Measurements from ENCODE around the gene SAMD10. TPM values are rescaled to one million over a fixed set of nuclear protein-coding genes. Genes with fewer than 3 reads are reported as not detected.
A peak's percentile ranks its signal among the peaks of the same experiment; 100 is the strongest.

Gene SAMD10
- total RNA-seq, 1 donor from 2014 or later: 3.8 TPM

GRCh38 chr20:63958471-63958870 is 21.0 kb downstream of the SAMD10 start:
- H3K27ac Mint-ChIP-seq (ENCODE audit: unreplicated experiment): no peak overlapping the region
- no peaks in the 10 kb centered on the region for H3K27me3 Mint-ChIP-seq (ENCODE audit: low read depth)
- no peak for TF ChIP-seq CTCF (IDR thresholded peaks at IDR 0.05)
- peaks cover 33% of the 10 kb centered on the region for H3K4me1 Mint-ChIP-seq (ENCODE audit: low read depth)
- H3K36me3 Mint-ChIP-seq (ENCODE audit: low read depth): peaks cover 4% of the 10 kb centered on the region
- H3K9me3 Mint-ChIP-seq (ENCODE audit: low read depth): no peaks in the 10 kb centered on the region
- DNase-seq (ENCODE audit: low spot score): no peak
- H3K4me3 Mint-ChIP-seq (ENCODE audit: unreplicated experiment): no peak overlapping the region

- no peak for TF ChIP-seq CTCF (IDR thresholded peaks at IDR 0.05)
- no peaks in the 10 kb centered on the region for H3K9me3 Mint-ChIP-seq (ENCODE audit: low read depth)
- peaks cover 4% of the 10 kb centered on the region for H3K36me3 Mint-ChIP-seq (ENCODE audit: low read depth)
- no peak for DNase-seq (ENCODE audit: low spot score)
- peak overlapping the region; percentile 93 for H3K27ac Mint-ChIP-seq (ENCODE audit: unreplicated experiment)
- peaks cover 37% of the 10 kb centered on the region for H3K4me1 Mint-ChIP-seq (ENCODE audit: low read depth)
- H3K27me3 Mint-ChIP-seq (ENCODE audit: low read depth): no peaks in the 10 kb centered on the region
- peak overlapping the region; percentile 80 for H3K4me3 Mint-ChIP-seq (ENCODE audit: unreplicated experiment)
These were observed 21.6 kb downstream of the SAMD10 start for GRCh38 chr20:63957690-63958441.

DNA sequence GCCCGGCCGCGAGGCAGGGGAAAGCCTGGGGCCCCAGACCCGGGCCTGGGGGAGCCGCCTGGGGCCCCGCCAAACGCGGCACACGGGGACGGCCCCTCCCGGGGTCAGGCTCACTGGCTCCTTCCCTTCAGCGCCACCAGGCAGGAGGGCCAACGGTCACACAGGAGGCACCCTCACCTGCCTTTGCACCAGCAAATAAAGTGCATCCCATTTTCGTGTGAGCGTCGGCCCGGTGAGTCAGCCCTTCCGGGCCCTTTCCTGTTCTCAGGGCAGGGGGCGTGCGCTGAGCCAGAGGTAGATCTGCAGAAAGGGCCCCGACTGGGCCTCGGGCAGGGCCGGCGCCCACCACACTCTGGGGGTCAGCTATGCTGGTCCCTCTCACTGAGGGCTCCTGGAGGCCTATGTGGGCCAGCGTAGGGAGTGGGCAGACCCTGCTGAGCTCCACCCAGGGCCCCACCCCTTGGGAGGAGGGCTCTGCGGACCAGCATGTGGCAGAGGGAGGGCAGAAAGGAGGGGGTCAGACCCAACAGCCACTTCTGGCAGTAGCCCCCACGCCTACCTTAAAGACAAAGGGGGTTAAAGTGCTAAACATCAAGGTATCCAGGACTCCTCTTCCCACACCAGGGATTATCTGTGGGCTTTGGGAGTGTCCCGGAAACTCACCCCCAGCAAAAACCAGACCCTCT is 22.3 kb downstream of the SAMD10 start:
- no peak for DNase-seq (ENCODE audit: low spot score)
- Mint-ChIP-seq H3K4me1 (ENCODE audit: low read depth) (peaks cover 37% of the 10 kb centered on the region), H3K9me3 (ENCODE audit: low read depth) (no peaks in the 10 kb centered on the region), H3K27ac (ENCODE audit: unreplicated experiment) (peak overlapping the region; percentile 93), H3K4me3 (ENCODE audit: unreplicated experiment) (peak overlapping the region; percentile 80), H3K36me3 (ENCODE audit: low read depth) (peaks cover 4% of the 10 kb centered on the region), H3K27me3 (ENCODE audit: low read depth) (no peaks in the 10 kb centered on the region)
- peak; percentile 60 for TF ChIP-seq CTCF (IDR thresholded peaks at IDR 0.05)

GRCh38 chr20:63956664-63957003 is 22.8 kb downstream of the SAMD10 start:
- Mint-ChIP-seq H3K9me3 (ENCODE audit: low read depth) (no peaks in the 10 kb centered on the region), H3K4me1 (ENCODE audit: low read depth) (peaks cover 37% of the 10 kb centered on the region), H3K4me3 (ENCODE audit: unreplicated experiment) (peak overlapping the region; percentile 80), H3K36me3 (ENCODE audit: low read depth) (peaks cover 3% of the 10 kb centered on the region), H3K27ac (ENCODE audit: unreplicated experiment) (peak overlapping the region; percentile 93), H3K27me3 (ENCODE audit: low read depth) (no peaks in the 10 kb centered on the region)
- no peak for DNase-seq (ENCODE audit: low spot score)
- no peak for TF ChIP-seq CTCF (IDR thresholded peaks at IDR 0.05)

DNA sequence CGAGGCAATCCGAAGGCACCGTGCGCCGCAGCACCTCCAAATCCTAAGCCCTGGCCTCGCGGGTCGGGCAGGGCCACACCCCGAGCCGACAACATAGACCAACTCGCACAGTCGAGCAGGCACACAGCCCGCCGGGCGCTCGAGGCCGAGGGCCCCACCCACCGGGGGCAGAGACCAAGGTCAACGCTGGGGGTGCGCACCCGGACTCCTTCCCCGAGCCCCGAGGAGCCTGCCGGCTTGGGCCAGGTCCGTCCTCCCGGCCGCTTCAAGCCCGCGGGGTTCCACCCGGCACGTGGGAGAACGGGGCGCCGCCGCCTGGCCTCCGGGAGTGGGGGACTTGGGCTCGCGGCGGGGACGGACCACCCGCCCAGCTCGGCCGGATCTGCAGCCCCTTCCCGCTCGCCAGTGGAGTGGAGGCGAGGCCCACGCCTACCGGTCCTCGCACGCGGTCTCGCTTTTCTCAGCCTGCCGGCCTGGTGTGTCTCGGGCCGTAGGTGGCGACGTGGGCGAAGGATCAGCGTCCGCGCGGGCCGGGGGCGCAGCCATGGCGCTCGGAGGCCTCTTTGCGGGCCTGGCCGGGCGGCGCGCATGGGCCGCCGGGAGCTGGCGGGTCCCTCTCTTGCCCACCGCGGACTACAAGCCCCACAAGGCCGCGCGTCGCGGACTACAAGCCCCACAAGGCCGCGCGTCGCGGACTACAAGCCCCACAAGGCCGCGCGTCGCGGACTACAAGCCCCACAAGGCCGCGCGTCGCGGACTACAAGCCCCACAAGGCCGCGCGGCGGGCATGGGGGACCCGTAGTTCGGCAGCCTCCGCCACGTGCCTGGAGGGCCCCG is 23.4 kb downstream of the SAMD10 start, which contains the start of gene UCKL1:
Gene UCKL1 (minus strand): TSS at position 590 of the 837 bp plus-strand sequence. CDS start 44 bp downstream, at position 546.
- H3K27me3 Mint-ChIP-seq (ENCODE audit: low read depth): no peaks in the 10 kb centered on the region
- no peak for DNase-seq (ENCODE audit: low spot score)
- peak within 1 kb of the TSS; percentile 93 for H3K27ac Mint-ChIP-seq (ENCODE audit: unreplicated experiment)
- H3K36me3 Mint-ChIP-seq (ENCODE audit: low read depth): peaks cover 3% of the 10 kb centered on the region
- H3K9me3 Mint-ChIP-seq (ENCODE audit: low read depth): no peaks in the 10 kb centered on the region
- peaks cover 41% of the 10 kb centered on the region for H3K4me1 Mint-ChIP-seq (ENCODE audit: low read depth)
- H3K4me3 Mint-ChIP-seq (ENCODE audit: unreplicated experiment): peak within 1 kb of the TSS; percentile 80
- peak; percentile 61 for TF ChIP-seq CTCF (IDR thresholded peaks at IDR 0.05)

Data from chondrocyte (in vitro differentiated cells).